CD14-positive monocyte (primary cell): ENCODE measurements around the gene ANGPTL3. TPM values are rescaled to one million over a fixed set of nuclear protein-coding genes. Genes with fewer than 3 reads are reported as not detected.

ENCODE experiments used
- DNase-seq, 3 donors: peaks; one replicate each; pipeline ENCODE4 v3.0.0-alpha.2; 2011 to 2022
- H2AFZ ChIP-seq: 2 replicates; pipeline ENCODE4 v1.6.0; 2012; ENCODE audit warnings: mild to moderate bottlenecking, low read depth, low read length, inconsistent platforms; ENCODE audit not compliant: insufficient read depth, poor library complexity, severe bottlenecking
- H3K27ac ChIP-seq, 2 donors: 1 replicate in 1 of 2; 2 replicates in 1 of 2; pipeline ENCODE4 v1.5.1; 2012 to 2013; ENCODE audit warnings: low read length in 2 of 2, control low read depth in 1 of 2, inconsistent platforms in 1 of 2, low read depth in 1 of 2, mild to moderate bottlenecking in 1 of 2
- H3K27me3 ChIP-seq, 2 donors: one replicate each; pipeline versions ENCODE4 v1.6.0 to v1.6.1; 2011 to 2013; ENCODE audit warnings: low read length in 2 of 2; ENCODE audit not compliant: control insufficient read depth in 2 of 2, insufficient read depth in 2 of 2
- H3K36me3 ChIP-seq, 2 donors: replicated peaks in 1 of 2; 1 replicate in 1 of 2; 2 replicates in 1 of 2; pipeline versions ENCODE4 v1.5.1 to v1.6.1; 2012 to 2013; ENCODE audit warnings: low read length in 2 of 2, control low read depth in 1 of 2, inconsistent platforms in 1 of 2, mild to moderate bottlenecking in 1 of 2; ENCODE audit not compliant: insufficient read depth in 2 of 2, control insufficient read depth in 1 of 2
- H3K4me1 ChIP-seq, 2 donors: 1 replicate in 1 of 2; 2 replicates in 1 of 2; pipeline versions ENCODE4 v1.5.1 to v1.6.1; 2012 to 2013; ENCODE audit warnings: low read length in 2 of 2, control low read depth in 1 of 2, inconsistent platforms in 1 of 2, mild to moderate bottlenecking in 1 of 2, moderate library complexity in 1 of 2; ENCODE audit not compliant: insufficient read depth in 2 of 2, control insufficient read depth in 1 of 2
- H3K4me2 ChIP-seq: replicated peaks from 2 replicates; pipeline ENCODE3; 2012; ENCODE audit warnings: low read length, moderate library complexity, mild to moderate bottlenecking; ENCODE audit not compliant: poor library complexity, severe bottlenecking; ENCODE audit errors: extremely low read depth
- H3K4me3 ChIP-seq, 3 experiments: fragments of 200-600 bp in 1 of 3; sonication (generic) in 1 of 3; replicated peaks in 1 of 3; 1 replicate in 2 of 3; 2 replicates in 1 of 3; pipeline ENCODE4 v1.5.1; 2011 to 2013; ENCODE audit warnings: low read length in 3 of 3, mild to moderate bottlenecking in 3 of 3, control low read depth in 2 of 3, low read depth in 2 of 3, inconsistent platforms in 1 of 3, moderate library complexity in 1 of 3
- H3K79me2 ChIP-seq: 2 replicates; pipeline ENCODE4 v1.6.0; 2012; ENCODE audit warnings: mild to moderate bottlenecking, control low read depth, inconsistent platforms, low read length, moderate library complexity; ENCODE audit not compliant: insufficient read depth
- H3K9ac ChIP-seq: 2 replicates; pipeline ENCODE4 v1.6.0; 2017; ENCODE audit warnings: low read length, mild to moderate bottlenecking; ENCODE audit not compliant: insufficient read depth, poor library complexity, severe bottlenecking
- H3K9me3 ChIP-seq, 2 donors: replicated peaks in 1 of 2; 1 replicate in 1 of 2; 2 replicates in 1 of 2; pipeline versions ENCODE4 v1.5.1 to v1.6.1; 2012 to 2013; ENCODE audit warnings: low read length in 2 of 2, control low read depth in 1 of 2; ENCODE audit not compliant: control insufficient read depth in 1 of 2, insufficient read depth in 1 of 2
- H4K20me1 ChIP-seq: 2 replicates; pipeline ENCODE4 v1.6.0; 2012; ENCODE audit warnings: mild to moderate bottlenecking, low read length, control low read depth, moderate library complexity; ENCODE audit not compliant: insufficient read depth
- H3K27ac Mint-ChIP-seq, 7 donors: one replicate each; pipeline ENCODE4 v1.8.0; 2020; ENCODE audit warnings: mild to moderate bottlenecking in 7 of 7, mixed read lengths in 7 of 7, moderate library complexity in 6 of 7, inconsistent platforms in 2 of 7
- H3K27me3 Mint-ChIP-seq, 3 donors: one replicate each; pipeline ENCODE4 v1.8.0; 2021 to 2022; ENCODE audit warnings: low read depth in 3 of 3, mild to moderate bottlenecking in 3 of 3, mixed read lengths in 3 of 3, moderate library complexity in 3 of 3, inconsistent platforms in 1 of 3
- H3K36me3 Mint-ChIP-seq, 2 donors: one replicate each; pipeline ENCODE4 v1.8.0; 2020; ENCODE audit warnings: mixed read lengths in 2 of 2, inconsistent platforms in 1 of 2, mild to moderate bottlenecking in 1 of 2
- H3K4me1 Mint-ChIP-seq: one replicate; pipeline ENCODE4 v1.8.0; 2020; ENCODE audit warnings: mild to moderate bottlenecking, mixed read lengths
- H3K4me3 Mint-ChIP-seq, 2 donors: one replicate each; pipeline ENCODE4 v1.8.0; 2020; ENCODE audit warnings: mild to moderate bottlenecking in 2 of 2, mixed read lengths in 2 of 2, moderate library complexity in 1 of 2
- H3K9me3 Mint-ChIP-seq, 7 donors: one replicate each; pipeline ENCODE4 v1.8.0; 2020 to 2022; ENCODE audit warnings: mixed read lengths in 7 of 7, mild to moderate bottlenecking in 6 of 7, moderate library complexity in 6 of 7, inconsistent platforms in 2 of 7
- CTCF ChIP-seq: fragments of 200-600 bp; IDR thresholded peaks from one replicate; pipeline ENCODE4 v1.8.0; 2022; ENCODE audit warnings: antibody characterized with exemption, mild to moderate bottlenecking
- WGBS: methylation state at CpG from one replicate; pipeline ENCODE4 v1.1.5; 2013; ENCODE audit warnings: missing lambda C conversion rate; ENCODE audit not compliant: insufficient coverage; 5-methylcytosine and 5-hydroxymethylcytosine counted together
- intact Hi-C, 2 donors: fragments of 100-400 bp; cut with micrococcal nuclease; formaldehyde crosslinking; loops; one replicate each; pipeline versions ENCODE4 v1.15.0 to v1.15.1; 2023
- polyA plus RNA-seq, 3 donors: library from polyadenylated mRNA; depleted of rRNA in 1 of 3; unstranded in 2 of 3; stranded (reverse) in 1 of 3; fragments of 300-500 nt in 2 of 3; fragments of >200 nt in 1 of 3; fragmentation: Illumina TruSeq in 2 of 3; gene quantifications; 1 replicate in 2 of 3; 2 replicates in 1 of 3; pipeline ENCODE4 v1.2.3, GENCODE V29; 2012 to 2021

ANGPTL3 gene
- polyA plus RNA-seq, 3 donors = not detected

- H3K4me1 ChIP-seq = no peaks in the 10 kb centered on the region
- Mint-ChIP-seq H3K4me1 (peaks cover 5% of the 10 kb centered on the region), H3K9me3 (no peaks in the 10 kb centered on the region), H3K36me3 (peaks cover 9 to 10% of the 10 kb centered on the region in 2 donors), H3K4me3 (no peak overlapping the region), H3K27ac (no peak overlapping the region), H3K27me3 (no peaks in the 10 kb centered on the region)
- no peak overlapping the region for H3K27ac ChIP-seq
- no peaks in the 10 kb centered on the region for H3K27me3 ChIP-seq
- H4K20me1 ChIP-seq = no peaks in the 10 kb centered on the region
- intact Hi-C loops = no loop called here
- H3K79me2 ChIP-seq = no peaks in the 10 kb centered on the region
- TF ChIP-seq CTCF = no peak
- H3K36me3 ChIP-seq = peaks cover 3 to 12% of the 10 kb centered on the region in 2 donors
- no CpG with 5 or more reads among the region's 1 CpG for WGBS
- H2AFZ ChIP-seq = no peak overlapping the region
- DNase-seq = no peak
- no peaks in the 10 kb centered on the region for H3K9me3 ChIP-seq
- no peak overlapping the region for H3K4me3 ChIP-seq
- no peak overlapping the region for H3K9ac ChIP-seq
- H3K4me2 ChIP-seq = no peak overlapping the region
Measured at GRCh38 chr1:62625415-62625814, 28.1 kb downstream of the ANGPTL3 start.

DNA sequence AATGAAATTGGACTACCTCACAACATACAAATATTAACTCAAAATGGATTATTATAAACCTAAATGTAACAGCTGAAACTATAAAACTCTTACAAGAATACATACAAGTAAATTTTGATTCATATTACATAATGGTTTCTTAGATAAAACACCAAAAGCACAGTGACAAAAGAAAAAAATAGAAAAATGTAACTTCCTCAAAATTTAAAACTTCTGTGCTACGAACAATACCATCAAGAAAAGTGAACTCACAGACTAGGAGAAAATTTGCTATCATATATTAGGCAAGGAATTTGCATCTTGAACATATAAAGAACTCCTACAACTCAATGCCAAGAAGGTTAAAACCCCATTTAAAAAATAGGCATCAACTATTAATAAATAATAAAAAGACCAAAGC, 31.2 kb downstream of the ANGPTL3 start:
- Mint-ChIP-seq H3K27me3 (no peaks in the 10 kb centered on the region), H3K4me3 (no peak overlapping the region), H3K27ac (no peak overlapping the region), H3K36me3 (peaks cover 27% of the 10 kb centered on the region in 2 donors), H3K4me1 (peaks cover 3% of the 10 kb centered on the region), H3K9me3 (peaks cover 0 to 2% (median 0%) of the 10 kb centered on the region in 7 donors)
- H3K27me3 ChIP-seq = no peaks in the 10 kb centered on the region
- no peak overlapping the region for H3K27ac ChIP-seq
- intact Hi-C loops = no loop called here
- H4K20me1 ChIP-seq = no peaks in the 10 kb centered on the region
- TF ChIP-seq CTCF = no peak
- H3K4me2 ChIP-seq = no peak overlapping the region
- no peak overlapping the region for H3K9ac ChIP-seq
- no peak overlapping the region for H3K4me3 ChIP-seq
- no peaks in the 10 kb centered on the region for H3K79me2 ChIP-seq
- no peaks in the 10 kb centered on the region for H3K9me3 ChIP-seq
- H3K4me1 ChIP-seq = no peaks in the 10 kb centered on the region
- no CpG with 5 or more reads among the region's 1 CpG for WGBS
- H2AFZ ChIP-seq = no peak overlapping the region
- peaks cover 3 to 38% of the 10 kb centered on the region in 2 donors for H3K36me3 ChIP-seq
- no peak for DNase-seq
